NOMO-1 (cell line): ENCODE data around the gene LATS2.

Experiments
- DNase-seq, 2 experiments: peaks; one replicate each; lab custom pipeline; 2025; ENCODE audit not compliant: unreplicated experiment in 2 of 2; lab: John Stamatoyannopoulos, UW

Gene LATS2

GRCh38 chr13:21048901-21049698 is 12.3 kb downstream of the LATS2 start:
- no peak for DNase-seq

- DNase-seq = no peak
Measured at GRCh38 chr13:21047591-21048282, 13.6 kb downstream of the LATS2 start.

- no peak for DNase-seq
Measured at GRCh38 chr13:21047087-21047486, 14.3 kb downstream of the LATS2 start.

GRCh38 chr13:21046203-21046602 is 15.2 kb downstream of the LATS2 start:
- no peak for DNase-seq

- peak; percentile 16 to 43 for DNase-seq
Measured at GRCh38 chr13:21045100-21045499, 16.3 kb downstream of the LATS2 start.

- DNase-seq = no peak
Measured at GRCh38 chr13:21043898-21044297, 17.5 kb downstream of the LATS2 start.

GRCh38 chr13:21040120-21040826 is 21.1 kb downstream of the LATS2 start:
- no peak for DNase-seq

GRCh38 chr13:21039097-21039800 is 22.1 kb downstream of the LATS2 start:
- peak in 1 of 2 experiments; percentile 85 for DNase-seq

- DNase-seq = no peak
Measured at GRCh38 chr13:21037656-21038055, 23.7 kb downstream of the LATS2 start.

GRCh38 chr13:21035498-21035897 is 25.9 kb downstream of the LATS2 start:
- no peak for DNase-seq

- no peak for DNase-seq
Measured at GRCh38 chr13:21034603-21035191, 26.7 kb downstream of the LATS2 start.

GRCh38 chr13:21033856-21034602 is 27.4 kb downstream of the LATS2 start:
- DNase-seq = no peak

- DNase-seq = no peak
Measured at GRCh38 chr13:21033212-21033840, 28.1 kb downstream of the LATS2 start.

GRCh38 chr13:21032656-21033055 is 28.7 kb downstream of the LATS2 start:
- no peak for DNase-seq

GRCh38 chr13:21031594-21032275 is 29.7 kb downstream of the LATS2 start:
- DNase-seq = no peak

GRCh38 chr13:21025539-21025938 is 35.8 kb downstream of the LATS2 start:
- no peak for DNase-seq

- peak in 1 of 2 experiments; percentile 34 for DNase-seq
Measured at GRCh38 chr13:21022056-21022979, 39.1 kb downstream of the LATS2 start.

- no peak for DNase-seq
Measured at GRCh38 chr13:21020581-21020980, 40.8 kb downstream of the LATS2 start.
